WTC11 (cell line): ENCODE data around the gene ERBB4.

Source experiments
- ATF3 ChIP-seq: sonication (generic); formaldehyde crosslinking; conservative IDR thresholded peaks from 2 replicates; pipeline ENCODE4 v1.8.1; 2022; ENCODE audit warnings: mild to moderate bottlenecking, missing genetic modification reagents
- CTCF ChIP-seq: fragments of 200-600 bp; IDR thresholded peaks from 2 replicates; pipeline ENCODE4 v1.8.0; 2022; ENCODE audit warnings: antibody characterized with exemption
- ZBTB21 ChIP-seq: sonication (generic); formaldehyde crosslinking; IDR thresholded peaks from 2 replicates; pipeline ENCODE4 v1.8.1; 2023; ENCODE audit warnings: mild to moderate bottlenecking, missing genetic modification reagents, borderline replicate concordance

- TF ChIP-seq ATF3 (CRISPR knock-in tag) (no peak), ZBTB21 (CRISPR knock-in tag) (no peak), CTCF (no peak)
Observed at GRCh38 chr2:212195626-212196025, 343.0 kb downstream of the ERBB4 start.
